ENCODE data around the gene THAP5.
"Not testable (repeated sequence)": the region's sequence is repeated elsewhere in the genome, so short reads cannot be mapped to it uniquely, and the experiment has no call there.

Gene THAP5

GRCh38 chr7:108581655-108582491 is 12.4 kb upstream of the THAP5 start:
- no peak for DNase-seq

GRCh38 chr7:108580298-108580697 is 10.8 kb upstream of the THAP5 start:
- DNase-seq: no peak

GRCh38 chr7:108578937-108579336 is 9.4 kb upstream of the THAP5 start:
- no peak for DNase-seq

- DNase-seq: no peak
Measured at GRCh38 chr7:108576116-108576515, 6.6 kb upstream of the THAP5 start.

- DNase-seq: no peak
Measured at GRCh38 chr7:108575156-108575555, 5.7 kb upstream of the THAP5 start.

GRCh38 chr7:108572480-108572879 is 3.0 kb upstream of the THAP5 start:
- DNase-seq: no peak

GRCh38 chr7:108570146-108570755 is 745 bp upstream of the THAP5 start:
- DNase-seq: peak in 5 of 6 experiments; percentile 25 to 65 (median 39)

GRCh38 chr7:108568801-108569380 is 615 bp downstream of the THAP5 start:
- peak in 1 of 6 experiments; percentile 59 for DNase-seq

GRCh38 chr7:108565987-108566386 is 3.5 kb downstream of the THAP5 start:
- DNase-seq: no peak

- no peak for DNase-seq
Measured at GRCh38 chr7:108561047-108561619, 8.4 kb downstream of the THAP5 start.

- DNase-seq: no peak
Measured at GRCh38 chr7:108559253-108559652, 10.3 kb downstream of the THAP5 start.

GRCh38 chr7:108557617-108558016 is 11.9 kb downstream of the THAP5 start:
- DNase-seq: no peak

- no peak for DNase-seq
Measured at GRCh38 chr7:108557191-108557590, 12.3 kb downstream of the THAP5 start.

GRCh38 chr7:108556665-108557064 is 12.8 kb downstream of the THAP5 start:
- not testable (repeated sequence) for DNase-seq

GRCh38 chr7:108548141-108548896 is 21.2 kb downstream of the THAP5 start:
- DNase-seq: not testable (repeated sequence)

GRCh38 chr7:108541478-108541877 is 28.0 kb downstream of the THAP5 start:
- DNase-seq: no peak

GRCh38 chr7:108538685-108539084 is 30.8 kb downstream of the THAP5 start:
- not testable (repeated sequence) for DNase-seq

GRCh38 chr7:108538236-108538635 is 31.3 kb downstream of the THAP5 start:
- DNase-seq: not testable (repeated sequence)

GRCh38 chr7:108537229-108537628 is 32.3 kb downstream of the THAP5 start:
- DNase-seq: no peak

- no peak for DNase-seq
Measured at GRCh38 chr7:108535744-108536143, 33.8 kb downstream of the THAP5 start.

GRCh38 chr7:108535257-108535656 is 34.2 kb downstream of the THAP5 start:
- DNase-seq: no peak

GRCh38 chr7:108533712-108534111 is 35.8 kb downstream of the THAP5 start:
- no peak for DNase-seq

GRCh38 chr7:108529341-108529740 is 40.2 kb downstream of the THAP5 start:
- DNase-seq: no peak
